Measurements from ENCODE around the gene CSNK2B.

The CSNK2B gene

GRCh38 chr6:31639043-31639442 lies 26.8 kb upstream of the CSNK2B start:
- no peak for DNase-seq

- DNase-seq: no peak
Observed at GRCh38 chr6:31639449-31639861, 26.4 kb upstream of the CSNK2B start.

GRCh38 chr6:31640612-31641011 lies 25.3 kb upstream of the CSNK2B start:
- DNase-seq: no peak

- DNase-seq: no peak
Observed at GRCh38 chr6:31641370-31641769, 24.5 kb upstream of the CSNK2B start.

- DNase-seq: no peak
Observed at GRCh38 chr6:31642798-31643570, 22.9 kb upstream of the CSNK2B start.

- no peak for DNase-seq
Observed at GRCh38 chr6:31643818-31644454, 21.9 kb upstream of the CSNK2B start.

- no peak for DNase-seq
Observed at GRCh38 chr6:31645325-31645724, 20.6 kb upstream of the CSNK2B start.

GRCh38 chr6:31651602-31652191 lies 14.2 kb upstream of the CSNK2B start:
- DNase-seq: no peak

- peak; percentile 94 for DNase-seq
Observed at GRCh38 chr6:31652925-31653724, 12.8 kb upstream of the CSNK2B start.

GRCh38 chr6:31654574-31655348 lies 11.1 kb upstream of the CSNK2B start:
- no peak for DNase-seq

- no peak for DNase-seq
Observed at GRCh38 chr6:31655349-31656237, 10.3 kb upstream of the CSNK2B start, which contains the start of gene APOM. Gene APOM (plus strand): TSS chr6:31655894. CDS start chr6:31655967, 73 bp downstream.

GRCh38 chr6:31657406-31658157 lies 8.3 kb upstream of the CSNK2B start:
- DNase-seq: no peak

GRCh38 chr6:31658158-31658688 lies 7.7 kb upstream of the CSNK2B start:
- DNase-seq: no peak

- no peak for DNase-seq
Observed at GRCh38 chr6:31658983-31659648, 6.8 kb upstream of the CSNK2B start.

GRCh38 chr6:31659649-31660380 lies 6.1 kb upstream of the CSNK2B start:
- DNase-seq: no peak

- peak; percentile 70 for DNase-seq
Observed at GRCh38 chr6:31660381-31661261, 5.3 kb upstream of the CSNK2B start, which contains the start of gene C6orf47. Gene C6orf47 (minus strand): TSS chr6:31660778. CDS start chr6:31659947, 831 bp downstream.

GRCh38 chr6:31661262-31662123 lies 4.4 kb upstream of the CSNK2B start:
- no peak for DNase-seq

Data from GDM1 (cell line).